G401 (cell line): ENCODE results near the gene CNOT10. TPM values are rescaled to one million over a fixed set of nuclear protein-coding genes. Genes with fewer than 3 reads are reported as not detected.
"Not testable (repeated sequence)": the region's sequence is repeated elsewhere in the genome, so short reads cannot be mapped to it uniquely, and the experiment has no call there.

Source experiments
- DNase-seq: peaks from one replicate; pipeline ENCODE4 v3.0.0-alpha.2; 2015; ENCODE audit warnings: low spot score
- in situ Hi-C: cut with HindIII; loops from 2 replicates; pipeline ENCODE4 v1.10.0; 2016; ENCODE audit warnings: low sequenced_read_pairs, mixed read lengths
- total RNA-seq: library from RNA; depleted of rRNA; stranded (reverse); fragments of >200 nt; shearing (Covaris generic); gene quantifications from 2 replicates; pipeline ENCODE4 v1.2.3, GENCODE V29; 2014

The CNOT10 gene
- total RNA-seq, 1 experiment from 2014 or later: 23.9 TPM

- in situ Hi-C loops: no loop called here
- no peak for DNase-seq
These were observed 112.8 kb downstream of the CNOT10 start for GRCh38 chr3:32797776-32798175.

- DNase-seq, in situ Hi-C loops: not testable (repeated sequence)
These were observed 116.5 kb downstream of the CNOT10 start for GRCh38 chr3:32801440-32801839.

GRCh38 chr3:32813180-32813579, 128.2 kb downstream of the CNOT10 start:
- no peak for DNase-seq
- in situ Hi-C loops: no loop called here

GRCh38 chr3:32814361-32814760, 129.4 kb downstream of the CNOT10 start:
- no peak for DNase-seq
- in situ Hi-C loops: no loop called here

- in situ Hi-C loops: no loop called here
- no peak for DNase-seq
These were observed 131.0 kb downstream of the CNOT10 start for GRCh38 chr3:32815841-32816438.

- in situ Hi-C loops: no loop called here
- DNase-seq: no peak
These were observed 131.7 kb downstream of the CNOT10 start for GRCh38 chr3:32816439-32817256.

GRCh38 chr3:32817257-32817557, 132.2 kb downstream of the CNOT10 start:
- DNase-seq: no peak
- in situ Hi-C loops: no loop called here

GRCh38 chr3:32817558-32818228, 132.7 kb downstream of the CNOT10 start, which contains the start of gene TRIM71:
Gene TRIM71 (plus strand): TSS chr3:32817997. CDS start chr3:32818081, 84 bp downstream.
- DNase-seq: no peak
- in situ Hi-C loops: no loop called here

- no peak for DNase-seq
- in situ Hi-C loops: no loop called here
These were observed 133.4 kb downstream of the CNOT10 start for GRCh38 chr3:32818229-32818969.

- no peak for DNase-seq
- in situ Hi-C loops: no loop called here
These were observed 134.1 kb downstream of the CNOT10 start for GRCh38 chr3:32818970-32819511.

GRCh38 chr3:32819551-32820348, 134.8 kb downstream of the CNOT10 start:
- DNase-seq: no peak
- in situ Hi-C loops: no loop called here

GRCh38 chr3:32820430-32820829, 135.4 kb downstream of the CNOT10 start:
- no peak for DNase-seq

GRCh38 chr3:32820971-32821685, 136.1 kb downstream of the CNOT10 start:
- DNase-seq: no peak
- in situ Hi-C loops: no loop called here

More at GRCh38 chr3:32820430-32820829, 135.4 kb downstream of the CNOT10 start:
- in situ Hi-C loops: no loop called here

GRCh38 chr3:32821686-32822296, 136.8 kb downstream of the CNOT10 start:
- DNase-seq: no peak
- in situ Hi-C loops: no loop called here

- no peak for DNase-seq
- in situ Hi-C loops: no loop called here
These were observed 137.9 kb downstream of the CNOT10 start for GRCh38 chr3:32822609-32823498.
